GM12874 (cell line): Measurements from ENCODE around the gene TACC2.

Source experiments
- TF ChIP-seq, protein P1 (sequence below): IDR thresholded peaks from 2 replicates; pipeline ENCODE4 v1.5.1; 2011; ENCODE audit warnings: low read depth, mild to moderate bottlenecking, control low read depth, low read length, moderate library complexity; ENCODE audit not compliant: insufficient read depth

The TACC2 gene

GRCh38 chr10:122292376-122292775, 303.4 kb downstream of the TACC2 start:
- TF ChIP-seq, protein P1, sequence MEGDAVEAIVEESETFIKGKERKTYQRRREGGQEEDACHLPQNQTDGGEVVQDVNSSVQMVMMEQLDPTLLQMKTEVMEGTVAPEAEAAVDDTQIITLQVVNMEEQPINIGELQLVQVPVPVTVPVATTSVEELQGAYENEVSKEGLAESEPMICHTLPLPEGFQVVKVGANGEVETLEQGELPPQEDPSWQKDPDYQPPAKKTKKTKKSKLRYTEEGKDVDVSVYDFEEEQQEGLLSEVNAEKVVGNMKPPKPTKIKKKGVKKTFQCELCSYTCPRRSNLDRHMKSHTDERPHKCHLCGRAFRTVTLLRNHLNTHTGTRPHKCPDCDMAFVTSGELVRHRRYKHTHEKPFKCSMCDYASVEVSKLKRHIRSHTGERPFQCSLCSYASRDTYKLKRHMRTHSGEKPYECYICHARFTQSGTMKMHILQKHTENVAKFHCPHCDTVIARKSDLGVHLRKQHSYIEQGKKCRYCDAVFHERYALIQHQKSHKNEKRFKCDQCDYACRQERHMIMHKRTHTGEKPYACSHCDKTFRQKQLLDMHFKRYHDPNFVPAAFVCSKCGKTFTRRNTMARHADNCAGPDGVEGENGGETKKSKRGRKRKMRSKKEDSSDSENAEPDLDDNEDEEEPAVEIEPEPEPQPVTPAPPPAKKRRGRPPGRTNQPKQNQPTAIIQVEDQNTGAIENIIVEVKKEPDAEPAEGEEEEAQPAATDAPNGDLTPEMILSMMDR, result no peak

GRCh38 chr10:122293156-122293960, 304.4 kb downstream of the TACC2 start:
- TF ChIP-seq, protein P1, result no peak

DNA sequence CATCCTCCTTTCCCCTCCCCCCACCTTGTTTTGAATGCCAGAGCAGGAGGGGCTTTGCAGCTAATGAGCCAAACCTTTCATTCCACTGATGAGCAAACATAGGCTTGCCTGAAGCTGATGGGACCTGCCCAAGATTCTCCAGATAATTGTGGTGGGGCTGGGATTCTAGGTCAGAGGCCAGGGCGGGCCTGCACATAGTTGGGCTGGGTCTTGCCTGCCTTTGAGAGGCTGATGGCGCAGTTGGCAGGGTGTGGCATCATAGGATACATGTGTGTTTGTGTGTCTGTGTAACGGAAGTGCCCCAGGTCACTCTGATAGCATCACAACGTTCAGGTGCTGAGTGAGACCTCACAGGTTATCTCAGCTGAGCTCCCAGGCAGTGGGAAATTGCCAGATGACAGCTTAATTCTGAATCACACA, 305.0 kb downstream of the TACC2 start:
- TF ChIP-seq, protein P1, result no peak

DNA sequence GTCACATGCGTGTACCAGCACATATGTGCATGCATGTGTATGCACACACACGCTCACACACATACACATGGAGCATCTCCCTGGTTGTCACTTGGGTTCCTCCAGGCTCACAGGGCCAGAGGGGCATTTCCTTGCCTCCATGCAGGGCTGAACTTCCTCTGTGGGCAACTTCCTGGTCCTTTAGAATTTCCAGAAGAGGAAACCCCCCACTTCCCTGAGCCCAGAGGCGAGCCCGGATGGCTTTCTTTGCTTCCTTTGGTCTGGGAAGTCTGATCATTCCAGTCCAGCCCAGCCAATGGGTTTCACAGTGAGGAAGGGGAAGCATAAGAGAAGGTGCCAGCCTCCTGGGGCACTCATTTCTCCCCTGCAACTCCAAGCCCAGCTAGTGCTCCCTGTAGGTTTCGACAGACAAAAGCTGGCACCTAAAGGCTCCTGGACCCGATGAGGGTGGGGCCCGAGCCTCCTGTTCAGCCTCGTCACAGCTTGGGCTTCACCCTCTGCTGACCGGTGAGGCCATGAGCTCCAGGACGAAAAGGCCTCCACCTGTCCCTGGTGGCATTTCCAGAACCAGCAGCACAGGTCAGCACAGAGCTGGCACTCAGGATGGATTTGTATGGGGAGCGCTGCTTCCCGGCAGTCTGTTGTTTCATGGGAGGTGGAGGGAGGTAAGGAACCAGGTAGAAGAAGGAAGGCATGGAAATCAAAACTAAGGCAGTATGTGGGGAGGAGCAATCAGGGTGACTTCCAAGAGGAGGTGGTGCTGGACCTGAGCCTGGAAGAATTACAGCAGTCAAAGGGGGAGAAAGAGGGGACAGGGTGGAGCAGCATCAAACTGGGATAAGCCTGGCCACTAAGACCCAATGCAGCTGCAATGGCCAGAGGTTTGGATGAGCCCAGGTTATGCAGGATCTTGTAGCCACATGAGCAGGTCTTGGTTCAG, 305.8 kb downstream of the TACC2 start:
- TF ChIP-seq, protein P1, result no peak

- TF ChIP-seq, protein P1, result no peak
Observed at GRCh38 chr10:122295451-122295809, 306.5 kb downstream of the TACC2 start.

GRCh38 chr10:122296363-122297120, 307.6 kb downstream of the TACC2 start:
- TF ChIP-seq, protein P1, result no peak

- TF ChIP-seq, protein P1, result no peak
Observed at GRCh38 chr10:122297583-122297982, 308.6 kb downstream of the TACC2 start.
